GM18526 (cell line): ENCODE data around the gene TXNDC17.

Experiments used
- POLR2A ChIP-seq: IDR thresholded peaks from 3 replicates; pipeline ENCODE4 v1.6.1; 2011; ENCODE audit not compliant: insufficient read length; ENCODE audit errors: extremely low read depth

TXNDC17 gene

GRCh38 chr17:6651354-6651918 is 10.6 kb downstream of the TXNDC17 start, which contains the start of the genes C17orf100 and MED31:
TSS of gene C17orf100 (plus strand) at chr17:6651762. CDS start at chr17:6651914, 152 bp downstream.
TSS of gene MED31 (minus strand) at chr17:6651605. CDS start at chr17:6651528, 77 bp downstream.
- peak; percentile 59 for TF ChIP-seq POLR2A

GRCh38 chr17:6651919-6652452 is 11.1 kb downstream of the TXNDC17 start:
- no peak for TF ChIP-seq POLR2A

GRCh38 chr17:6654841-6655731 is 14.2 kb downstream of the TXNDC17 start:
- TF ChIP-seq POLR2A: no peak

- TF ChIP-seq POLR2A: no peak
These were observed 16.9 kb downstream of the TXNDC17 start for GRCh38 chr17:6657633-6658287.

- no peak for TF ChIP-seq POLR2A
These were observed 19.2 kb downstream of the TXNDC17 start for GRCh38 chr17:6660101-6660500.

GRCh38 chr17:6660805-6661463 is 20.1 kb downstream of the TXNDC17 start:
- no peak for TF ChIP-seq POLR2A

GRCh38 chr17:6661464-6661848 is 20.6 kb downstream of the TXNDC17 start:
- no peak for TF ChIP-seq POLR2A

- TF ChIP-seq POLR2A: no peak
These were observed 25.2 kb downstream of the TXNDC17 start for GRCh38 chr17:6666077-6666521.

- no peak for TF ChIP-seq POLR2A
These were observed 25.7 kb downstream of the TXNDC17 start for GRCh38 chr17:6666557-6666956.

GRCh38 chr17:6667516-6667915 is 26.7 kb downstream of the TXNDC17 start:
- TF ChIP-seq POLR2A: no peak

- no peak for TF ChIP-seq POLR2A
These were observed 27.4 kb downstream of the TXNDC17 start for GRCh38 chr17:6668219-6668618.

GRCh38 chr17:6668727-6669425 is 28.0 kb downstream of the TXNDC17 start:
- TF ChIP-seq POLR2A: no peak

GRCh38 chr17:6669479-6670212 is 28.8 kb downstream of the TXNDC17 start:
- TF ChIP-seq POLR2A: no peak

GRCh38 chr17:6670571-6670970 is 29.7 kb downstream of the TXNDC17 start:
- TF ChIP-seq POLR2A: no peak
